GM19467 (cell line): Measurements from ENCODE around the gene TRRAP.

ENCODE experiments used
- ATAC-seq: cut with Tn5 transposase; IDR thresholded peaks from one replicate; pipeline ENCODE4 v1.9.1; 2021; ENCODE audit warnings: mild to moderate bottlenecking, moderate library complexity; ENCODE audit not compliant: unreplicated experiment

TRRAP gene

GRCh38 chr7:99002148-99002826 lies 124.0 kb downstream of the TRRAP start:
- ATAC-seq = no peak

- no peak for ATAC-seq
Measured at GRCh38 chr7:99002827-99003212, 124.5 kb downstream of the TRRAP start.

- no peak for ATAC-seq
Measured at GRCh38 chr7:99003419-99003818, 125.1 kb downstream of the TRRAP start.

GRCh38 chr7:99004216-99004615 lies 125.9 kb downstream of the TRRAP start:
- no peak for ATAC-seq

- no peak for ATAC-seq
Measured at GRCh38 chr7:99004781-99005500, 126.6 kb downstream of the TRRAP start.

- ATAC-seq = no peak
Measured at GRCh38 chr7:99005776-99006175, 127.4 kb downstream of the TRRAP start.

- no peak for ATAC-seq
Measured at GRCh38 chr7:99006739-99007424, 128.6 kb downstream of the TRRAP start.

GRCh38 chr7:99008181-99008631 lies 129.9 kb downstream of the TRRAP start:
- ATAC-seq = no peak

GRCh38 chr7:99008921-99009530 lies 130.7 kb downstream of the TRRAP start:
- no peak for ATAC-seq

- no peak for ATAC-seq
Measured at GRCh38 chr7:99010281-99010680, 131.9 kb downstream of the TRRAP start.

GRCh38 chr7:99011341-99011705 lies 133.0 kb downstream of the TRRAP start:
- no peak for ATAC-seq

GRCh38 chr7:99011706-99012404 lies 133.5 kb downstream of the TRRAP start:
- no peak for ATAC-seq

GRCh38 chr7:99012722-99013121 lies 134.4 kb downstream of the TRRAP start:
- ATAC-seq = no peak

- ATAC-seq = no peak
Measured at GRCh38 chr7:99013266-99014112, 135.2 kb downstream of the TRRAP start.

GRCh38 chr7:99014113-99014985 lies 136.0 kb downstream of the TRRAP start:
- no peak for ATAC-seq

- no peak for ATAC-seq
Measured at GRCh38 chr7:99016196-99016595, 137.9 kb downstream of the TRRAP start.

- no peak for ATAC-seq
Measured at GRCh38 chr7:99019523-99020412, 141.4 kb downstream of the TRRAP start.

- ATAC-seq = no peak
Measured at GRCh38 chr7:99020413-99020715, 142.0 kb downstream of the TRRAP start.
